WTC11 (cell line): ENCODE data around the gene GJB2. TPM values are rescaled to one million over a fixed set of nuclear protein-coding genes. Genes with fewer than 3 reads are reported as not detected.

Experiments used
- ATAC-seq: fragments of 200-7000 bp; cut with Tn5 transposase; 2 replicates; pipeline ENCODE4 v1.10.0; 2021; ENCODE audit warnings: mild to moderate bottlenecking, moderate library complexity
- CTCF ChIA-PET: fragments of 300-600 bp; sonication (Branson Sonifier 250); formaldehyde crosslinking; loops from one replicate; lab custom pipeline; 2021; ENCODE audit warnings: antibody characterized with exemption; lab: Charles Lee
- POLR2A ChIA-PET: fragments of 350-600 bp; sonication (Branson Sonifier 250); formaldehyde crosslinking; loops from one replicate; lab custom pipeline; 2021; ENCODE audit warnings: antibody characterized with exemption; lab: Charles Lee
- DNase-seq: peaks from one replicate; pipeline ENCODE4 v3.0.0; 2021; ENCODE audit warnings: low spot score
- H3K27ac Mint-ChIP-seq: 2 replicates; pipeline ENCODE4 v1.8.0; 2021; ENCODE audit warnings: mixed read lengths
- H3K27me3 Mint-ChIP-seq: 2 replicates; pipeline ENCODE4 v1.8.0; 2021; ENCODE audit warnings: low read depth, mild to moderate bottlenecking, moderate library complexity, mixed read lengths
- H3K36me3 Mint-ChIP-seq: 2 replicates; pipeline ENCODE4 v1.8.0; 2021; ENCODE audit warnings: mixed read lengths
- H3K4me1 Mint-ChIP-seq: 2 replicates; pipeline ENCODE4 v1.8.0; 2022; ENCODE audit warnings: mixed read lengths
- H3K4me3 Mint-ChIP-seq: 2 replicates; pipeline ENCODE4 v1.8.0; 2021; ENCODE audit warnings: mild to moderate bottlenecking, moderate library complexity, mixed read lengths
- H3K9me3 Mint-ChIP-seq: 2 replicates; pipeline ENCODE4 v1.8.0; 2021; ENCODE audit warnings: mixed read lengths
- CBFB ChIP-seq: sonication (generic); formaldehyde crosslinking; IDR thresholded peaks from 2 replicates; pipeline ENCODE4 v1.8.1; 2022; ENCODE audit warnings: mild to moderate bottlenecking, low read depth, missing genetic modification reagents
- ELF4 ChIP-seq: sonication (generic); formaldehyde crosslinking; IDR thresholded peaks from 2 replicates; pipeline ENCODE4 v1.8.1; 2022; ENCODE audit warnings: low read depth, mild to moderate bottlenecking, moderate library complexity, missing genetic modification reagents
- ESRRA ChIP-seq: sonication (generic); formaldehyde crosslinking; IDR thresholded peaks from 2 replicates; pipeline ENCODE4 v1.8.1; 2022; ENCODE audit warnings: mild to moderate bottlenecking, missing genetic modification reagents, borderline replicate concordance
- ETV6 ChIP-seq: sonication (generic); formaldehyde crosslinking; IDR thresholded peaks from 2 replicates; pipeline ENCODE4 v1.8.1; 2022; ENCODE audit warnings: mild to moderate bottlenecking, missing genetic modification reagents
- GTF2I ChIP-seq: fragments of 250-450 bp; sonication (Bioruptor Pico); conservative IDR thresholded peaks from 2 replicates; pipeline ENCODE4 v1.4.0; 2021; ENCODE audit warnings: mild to moderate bottlenecking
- HMGXB4 ChIP-seq: sonication (generic); formaldehyde crosslinking; IDR thresholded peaks from 2 replicates; pipeline ENCODE4 v1.8.1; 2023; ENCODE audit warnings: mild to moderate bottlenecking, moderate library complexity, missing genetic modification reagents
- IRF2 ChIP-seq: sonication (generic); formaldehyde crosslinking; IDR thresholded peaks from 2 replicates; pipeline ENCODE4 v1.8.0; 2022; ENCODE audit warnings: low read depth, missing genetic modification reagents, borderline replicate concordance
- MXD4 ChIP-seq: fragments of 250-450 bp; sonication (Bioruptor Pico); IDR thresholded peaks from 2 replicates; pipeline ENCODE4 v1.8.0; 2021; ENCODE audit warnings: mild to moderate bottlenecking, moderate library complexity, borderline replicate concordance
- RELA ChIP-seq: sonication (generic); formaldehyde crosslinking; IDR thresholded peaks from 2 replicates; pipeline ENCODE4 v1.8.1; 2022; ENCODE audit warnings: missing genetic modification reagents, mild to moderate bottlenecking, borderline replicate concordance
- SMAD4 ChIP-seq: sonication (generic); formaldehyde crosslinking; IDR thresholded peaks from 2 replicates; pipeline ENCODE4 v1.8.0; 2022; ENCODE audit warnings: mild to moderate bottlenecking, missing genetic modification reagents
- TCF7 ChIP-seq: sonication (generic); formaldehyde crosslinking; IDR thresholded peaks from 2 replicates; pipeline ENCODE4 v1.8.0; 2022; ENCODE audit warnings: mild to moderate bottlenecking, low read depth, missing genetic modification reagents, moderate library complexity
- TEAD1 ChIP-seq: sonication (generic); formaldehyde crosslinking; IDR thresholded peaks from 2 replicates; pipeline ENCODE4 v1.8.0; 2022; ENCODE audit warnings: mild to moderate bottlenecking, missing genetic modification reagents
- ZNF263 ChIP-seq: sonication (generic); formaldehyde crosslinking; IDR thresholded peaks from 2 replicates; pipeline ENCODE4 v1.8.1; 2022; ENCODE audit warnings: low read depth, mild to moderate bottlenecking, moderate library complexity, missing genetic modification reagents
- ZNF396 ChIP-seq: fragments of 250-450 bp; sonication (Bioruptor Pico); IDR thresholded peaks from 2 replicates; pipeline ENCODE4 v1.8.0; 2021; ENCODE audit warnings: mild to moderate bottlenecking, moderate library complexity, borderline replicate concordance
- ZNF423 ChIP-seq: fragments of 250-450 bp; sonication (Bioruptor Pico); IDR thresholded peaks from 2 replicates; pipeline ENCODE4 v2.1.2; 2022; ENCODE audit warnings: mild to moderate bottlenecking, moderate library complexity
- ZNF512 ChIP-seq: sonication (generic); formaldehyde crosslinking; IDR thresholded peaks from 2 replicates; pipeline ENCODE4 v1.8.1; 2022; ENCODE audit warnings: missing genetic modification reagents, borderline replicate concordance
- total RNA-seq: library from RNA; stranded (reverse); gene quantifications from 3 replicates; pipeline ENCODE4 v1.2.3, GENCODE V29; 2021
- TF ChIP-seq, protein P1 (sequence below): sonication (generic); formaldehyde crosslinking; IDR thresholded peaks from 2 replicates; pipeline ENCODE4 v1.8.0; 2022; ENCODE audit warnings: mild to moderate bottlenecking, missing genetic modification reagents
- TF ChIP-seq, protein P2 (sequence below): sonication (generic); formaldehyde crosslinking; IDR thresholded peaks from 2 replicates; pipeline ENCODE4 v1.8.1; 2023; ENCODE audit warnings: mild to moderate bottlenecking, missing genetic modification reagents
- TF ChIP-seq, protein P3 (sequence below): fragments of 200-600 bp; IDR thresholded peaks from 2 replicates; pipeline ENCODE4 v1.8.0; 2022; ENCODE audit warnings: antibody characterized with exemption
- TF ChIP-seq, protein P4 (sequence below): sonication (generic); formaldehyde crosslinking; IDR thresholded peaks from 2 replicates; pipeline ENCODE4 v1.8.1; 2022; ENCODE audit warnings: low read depth, mild to moderate bottlenecking, moderate library complexity, missing genetic modification reagents, borderline replicate concordance

GJB2 gene
- total RNA-seq, 1 experiment from 2014 or later: 0.11 TPM

DNA sequence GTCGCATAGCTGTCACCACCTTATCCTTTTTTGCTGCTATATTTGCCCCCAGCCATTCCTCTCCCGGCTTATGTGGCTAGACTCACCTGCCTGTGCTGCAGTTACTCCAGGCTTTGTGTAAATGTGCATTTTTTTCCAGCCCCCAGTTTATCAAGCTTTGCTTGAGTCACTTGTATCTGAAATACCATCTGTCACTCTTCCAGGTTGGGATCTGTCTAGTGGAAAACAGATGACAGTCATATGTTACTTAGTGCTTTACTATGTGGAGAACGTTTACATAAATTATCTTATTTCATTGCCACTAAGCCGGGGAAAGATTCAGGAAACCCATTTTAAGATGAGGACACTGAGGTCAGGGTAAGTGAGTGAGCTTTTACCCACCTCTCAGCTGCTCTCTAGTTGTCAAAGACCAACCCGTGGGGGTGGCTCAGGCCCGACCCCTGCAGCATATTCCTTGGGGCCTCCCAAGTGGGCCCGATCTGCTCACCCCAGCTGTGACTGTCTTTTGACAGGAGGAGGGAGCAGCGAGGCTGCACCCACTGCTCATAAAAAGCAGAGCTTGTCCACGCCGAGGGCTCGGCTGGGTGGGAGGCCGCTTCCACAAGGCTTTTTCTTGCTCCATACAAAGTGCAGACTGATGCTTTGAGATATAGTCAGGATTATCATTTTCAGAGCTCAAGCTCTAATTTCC, 7.2 kb downstream of the GJB2 start (continued):
- TF ChIP-seq ZNF263 (CRISPR knock-in tag) (no peak), TCF7 (no peak), CBFB (no peak)
- TF ChIP-seq, protein P1, sequence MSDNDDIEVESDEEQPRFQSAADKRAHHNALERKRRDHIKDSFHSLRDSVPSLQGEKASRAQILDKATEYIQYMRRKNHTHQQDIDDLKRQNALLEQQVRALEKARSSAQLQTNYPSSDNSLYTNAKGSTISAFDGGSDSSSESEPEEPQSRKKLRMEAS (CRISPR knock-in tag): no peak

- peak; percentile 46 for DNase-seq
- no peak overlapping the region for H3K27ac Mint-ChIP-seq
- CTCF ChIA-PET: interaction anchor here (0.7 to 1.9 kb wide), 5 partner anchors 9 to 190 kb away, joined by 3 to 12 read pairs (median 3); no protein-coding TSS in a partner anchor
- H3K36me3 Mint-ChIP-seq: no peaks in the 10 kb centered on the region
- no peaks in the 10 kb centered on the region for H3K9me3 Mint-ChIP-seq
- POLR2A ChIA-PET: no interaction called here
- no peaks in the 10 kb centered on the region for H3K27me3 Mint-ChIP-seq
- peak; percentile 98 for ATAC-seq
- no peaks in the 10 kb centered on the region for H3K4me1 Mint-ChIP-seq
- no peak overlapping the region for H3K4me3 Mint-ChIP-seq
- TF ChIP-seq, protein P2, sequence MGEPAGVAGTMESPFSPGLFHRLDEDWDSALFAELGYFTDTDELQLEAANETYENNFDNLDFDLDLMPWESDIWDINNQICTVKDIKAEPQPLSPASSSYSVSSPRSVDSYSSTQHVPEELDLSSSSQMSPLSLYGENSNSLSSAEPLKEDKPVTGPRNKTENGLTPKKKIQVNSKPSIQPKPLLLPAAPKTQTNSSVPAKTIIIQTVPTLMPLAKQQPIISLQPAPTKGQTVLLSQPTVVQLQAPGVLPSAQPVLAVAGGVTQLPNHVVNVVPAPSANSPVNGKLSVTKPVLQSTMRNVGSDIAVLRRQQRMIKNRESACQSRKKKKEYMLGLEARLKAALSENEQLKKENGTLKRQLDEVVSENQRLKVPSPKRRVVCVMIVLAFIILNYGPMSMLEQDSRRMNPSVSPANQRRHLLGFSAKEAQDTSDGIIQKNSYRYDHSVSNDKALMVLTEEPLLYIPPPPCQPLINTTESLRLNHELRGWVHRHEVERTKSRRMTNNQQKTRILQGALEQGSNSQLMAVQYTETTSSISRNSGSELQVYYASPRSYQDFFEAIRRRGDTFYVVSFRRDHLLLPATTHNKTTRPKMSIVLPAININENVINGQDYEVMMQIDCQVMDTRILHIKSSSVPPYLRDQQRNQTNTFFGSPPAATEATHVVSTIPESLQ (CRISPR knock-in tag): no peak
- TF ChIP-seq ZNF512 (no peak), MXD4 (CRISPR knock-in tag) (no peak), ETV6 (CRISPR knock-in tag) (no peak), ESRRA (CRISPR knock-in tag) (no peak)
- TF ChIP-seq, protein P3, sequence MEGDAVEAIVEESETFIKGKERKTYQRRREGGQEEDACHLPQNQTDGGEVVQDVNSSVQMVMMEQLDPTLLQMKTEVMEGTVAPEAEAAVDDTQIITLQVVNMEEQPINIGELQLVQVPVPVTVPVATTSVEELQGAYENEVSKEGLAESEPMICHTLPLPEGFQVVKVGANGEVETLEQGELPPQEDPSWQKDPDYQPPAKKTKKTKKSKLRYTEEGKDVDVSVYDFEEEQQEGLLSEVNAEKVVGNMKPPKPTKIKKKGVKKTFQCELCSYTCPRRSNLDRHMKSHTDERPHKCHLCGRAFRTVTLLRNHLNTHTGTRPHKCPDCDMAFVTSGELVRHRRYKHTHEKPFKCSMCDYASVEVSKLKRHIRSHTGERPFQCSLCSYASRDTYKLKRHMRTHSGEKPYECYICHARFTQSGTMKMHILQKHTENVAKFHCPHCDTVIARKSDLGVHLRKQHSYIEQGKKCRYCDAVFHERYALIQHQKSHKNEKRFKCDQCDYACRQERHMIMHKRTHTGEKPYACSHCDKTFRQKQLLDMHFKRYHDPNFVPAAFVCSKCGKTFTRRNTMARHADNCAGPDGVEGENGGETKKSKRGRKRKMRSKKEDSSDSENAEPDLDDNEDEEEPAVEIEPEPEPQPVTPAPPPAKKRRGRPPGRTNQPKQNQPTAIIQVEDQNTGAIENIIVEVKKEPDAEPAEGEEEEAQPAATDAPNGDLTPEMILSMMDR: peak; percentile 72
Measured at GRCh38 chr13:20182231-20182846, 10.4 kb downstream of the GJB2 start.

DNA sequence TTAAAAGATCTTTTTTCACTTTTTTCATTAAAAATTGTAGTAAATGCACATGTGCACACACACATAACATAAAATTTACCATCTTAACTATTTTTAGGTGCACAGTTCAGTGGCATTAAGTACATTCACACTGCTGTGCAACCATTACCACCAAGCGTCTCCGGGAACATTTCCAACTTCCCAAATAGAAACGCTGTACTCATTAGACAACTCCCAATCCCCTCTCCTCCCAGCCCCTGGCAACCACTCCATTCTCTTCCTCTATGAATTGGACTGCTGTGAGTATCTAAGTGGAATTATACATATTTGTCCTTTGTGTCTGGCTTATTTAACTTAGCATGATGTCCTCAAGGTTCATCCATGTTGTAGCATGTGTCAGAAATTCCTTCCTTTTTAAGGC, 11.6 kb downstream of the GJB2 start:
- Mint-ChIP-seq H3K27ac (no peak overlapping the region), H3K27me3 (no peaks in the 10 kb centered on the region; the same call in 1 of the 2 replicates), H3K4me1 (no peaks in the 10 kb centered on the region), H3K36me3 (no peaks in the 10 kb centered on the region), H3K9me3 (no peaks in the 10 kb centered on the region), H3K4me3 (no peak overlapping the region)
- ChIA-PET CTCF (interaction anchor here (0.8 kb wide), 1 partner anchor 191 kb away, joined by 3 read pairs; no protein-coding TSS in a partner anchor), POLR2A (no interaction called here)
- ATAC-seq (no peak), DNase-seq (no peak)
- TF ChIP-seq HMGXB4: no peak
- no peak for TF ChIP-seq ESRRA (CRISPR knock-in tag)
- no peak for TF ChIP-seq ZNF396 (CRISPR knock-in tag)
- no peak for TF ChIP-seq IRF2 (CRISPR knock-in tag)
- TF ChIP-seq ZNF512: no peak
- no peak for TF ChIP-seq ELF4 (CRISPR knock-in tag)
- TF ChIP-seq, protein P4, sequence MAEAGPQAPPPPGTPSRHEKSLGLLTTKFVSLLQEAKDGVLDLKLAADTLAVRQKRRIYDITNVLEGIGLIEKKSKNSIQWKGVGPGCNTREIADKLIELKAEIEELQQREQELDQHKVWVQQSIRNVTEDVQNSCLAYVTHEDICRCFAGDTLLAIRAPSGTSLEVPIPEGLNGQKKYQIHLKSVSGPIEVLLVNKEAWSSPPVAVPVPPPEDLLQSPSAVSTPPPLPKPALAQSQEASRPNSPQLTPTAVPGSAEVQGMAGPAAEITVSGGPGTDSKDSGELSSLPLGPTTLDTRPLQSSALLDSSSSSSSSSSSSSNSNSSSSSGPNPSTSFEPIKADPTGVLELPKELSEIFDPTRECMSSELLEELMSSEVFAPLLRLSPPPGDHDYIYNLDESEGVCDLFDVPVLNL (CRISPR knock-in tag): no peak
- no peak for TF ChIP-seq SMAD4 (CRISPR knock-in tag)
- TF ChIP-seq ZNF423 (CRISPR knock-in tag): no peak
- TF ChIP-seq TEAD1 (CRISPR knock-in tag): no peak
- TF ChIP-seq GTF2I: no peak
- TF ChIP-seq RELA (CRISPR knock-in tag): no peak
